Stimulated activated CD8-positive, alpha-beta memory T cell treated with anti-CD3 and anti-CD28 coated beads, Interleukin-7, amount 100 ng/mL, for 24 hours (primary cell): ENCODE measurements around the gene MKRN2.
"Not testable (repeated sequence)": the region's sequence is repeated elsewhere in the genome, so short reads cannot be mapped to it uniquely, and the experiment has no call there.

Experiments
- DNase-seq: peaks from one replicate; pipeline ENCODE4 v3.0.0-alpha.2; 2020; ENCODE audit warnings: low read depth

The MKRN2 gene

DNA sequence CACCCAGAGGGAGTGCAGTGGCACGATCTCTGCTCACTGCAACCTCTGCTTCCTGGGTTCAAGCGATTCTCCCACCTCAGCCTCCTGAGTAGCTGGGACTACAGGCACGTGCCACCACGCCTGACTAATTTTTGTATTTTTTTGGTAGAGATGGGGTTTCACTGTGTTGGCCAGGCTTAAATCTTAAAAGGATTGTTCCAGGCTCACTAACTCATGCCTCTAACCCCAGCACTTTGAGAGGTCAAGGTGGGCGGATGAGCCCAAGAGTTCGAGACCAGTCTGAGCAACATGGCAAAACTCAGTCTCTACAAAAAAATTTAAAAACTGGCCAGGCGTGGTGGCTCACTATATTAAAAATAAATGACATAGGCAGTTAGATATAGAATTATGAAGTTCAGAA, 74.0 kb downstream of the MKRN2 start:
- not testable (repeated sequence) for DNase-seq

DNA sequence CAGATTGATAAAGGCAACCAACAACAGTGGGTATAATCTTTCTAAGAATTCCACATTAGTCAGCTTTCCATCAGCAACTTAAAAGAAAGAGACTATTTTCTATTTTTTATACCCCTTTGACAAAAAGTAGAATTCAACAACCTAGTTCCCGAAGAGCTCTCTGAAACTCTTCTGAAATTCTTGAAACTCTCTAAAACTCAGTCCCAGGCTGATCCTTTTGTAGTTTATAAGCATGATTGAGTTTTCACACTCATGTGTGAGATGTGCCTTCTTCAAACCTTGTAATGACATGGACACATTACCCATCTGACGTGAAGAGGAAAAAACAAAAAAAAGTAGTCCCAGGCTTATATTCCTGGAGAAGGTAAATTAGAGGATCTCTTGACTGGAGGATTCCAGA, 75.6 kb downstream of the MKRN2 start:
- DNase-seq, result no peak

DNA sequence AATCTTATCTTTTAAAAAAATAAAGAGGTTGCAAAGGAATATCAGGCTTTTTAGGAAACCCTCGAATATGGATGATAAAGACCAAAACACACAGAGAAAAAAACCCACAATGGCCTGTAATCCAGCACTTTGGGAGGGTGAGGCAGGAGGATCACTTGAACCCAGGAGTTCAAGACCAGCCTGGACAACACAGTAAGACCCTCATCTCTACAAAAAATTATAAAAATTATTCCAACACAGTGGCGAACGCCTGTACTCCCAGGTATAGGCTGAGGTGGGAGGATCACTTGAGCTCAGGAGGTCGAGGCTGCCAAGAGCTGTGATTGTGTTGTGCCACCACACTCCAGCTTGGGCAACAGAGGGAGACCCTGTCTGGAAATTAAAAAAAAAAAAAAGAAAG, 76.2 kb downstream of the MKRN2 start:
- no peak for DNase-seq
